DOHH2 (cell line): ENCODE results near the gene TBC1D22A.

Experiments
- H3F3A ChIP-seq: fragments of 200-600 bp; sonication (generic), shearing (Covaris generic); 2 replicates; pipeline ENCODE4 v1.6.0; 2016; ENCODE audit warnings: antibody characterized with exemption, mild to moderate bottlenecking; ENCODE audit not compliant: control insufficient read depth, insufficient read depth
- H3K27ac ChIP-seq: fragments of 200-600 bp; sonication (generic); 2 replicates; pipeline ENCODE4 v1.5.1; 2014; ENCODE audit warnings: low read depth, mild to moderate bottlenecking, low read length, moderate library complexity
- H3K27me3 ChIP-seq: fragments of 200-600 bp; sonication (generic); 2 replicates; pipeline ENCODE4 v1.6.1; 2014; ENCODE audit warnings: mild to moderate bottlenecking, low read length, mixed read lengths; ENCODE audit not compliant: control insufficient read depth
- H3K36me3 ChIP-seq: fragments of 200-600 bp; sonication (generic); 2 replicates; pipeline ENCODE4 v1.6.1; 2014; ENCODE audit warnings: mild to moderate bottlenecking, low read length, moderate library complexity, mixed read lengths; ENCODE audit not compliant: control insufficient read depth
- H3K4me1 ChIP-seq: fragments of 200-600 bp; sonication (generic); 2 replicates; pipeline ENCODE4 v1.6.1; 2014; ENCODE audit warnings: mild to moderate bottlenecking, low read length, mixed read lengths; ENCODE audit not compliant: control insufficient read depth
- H3K4me2 ChIP-seq: fragments of 200-600 bp; sonication (generic); 2 replicates; pipeline ENCODE4 v1.6.0; 2014; ENCODE audit warnings: mild to moderate bottlenecking, low read length, moderate library complexity
- H3K4me3 ChIP-seq: fragments of 200-600 bp; sonication (generic); 2 replicates; pipeline ENCODE4 v1.5.1; 2014; ENCODE audit warnings: mild to moderate bottlenecking, low read length, mixed read lengths
- H3K79me2 ChIP-seq: fragments of 200-600 bp; sonication (generic); 2 replicates; pipeline ENCODE4 v1.6.1; 2014; ENCODE audit warnings: mild to moderate bottlenecking, low read length, mixed read lengths; ENCODE audit not compliant: control insufficient read depth
- H3K9me2 ChIP-seq: fragments of 200-600 bp; sonication (generic); replicated peaks from 2 replicates; pipeline ENCODE4 v1.6.1; 2014; ENCODE audit warnings: mild to moderate bottlenecking, low read length, mixed read lengths; ENCODE audit not compliant: control insufficient read depth
- H3K9me3 ChIP-seq: fragments of 200-600 bp; sonication (generic); 2 replicates; pipeline ENCODE4 v1.6.1; 2014; ENCODE audit warnings: antibody characterized with exemption, low read length, mixed read lengths; ENCODE audit not compliant: control insufficient read depth, insufficient read depth
- H4K20me1 ChIP-seq: fragments of 200-600 bp; sonication (generic); 2 replicates; pipeline ENCODE4 v1.6.0; 2014; ENCODE audit warnings: low read depth, mild to moderate bottlenecking, antibody characterized with exemption, low read length, moderate library complexity; ENCODE audit not compliant: control insufficient read depth, insufficient read depth
- EZH2phosphoT487 ChIP-seq: fragments of 200-600 bp; sonication (generic); IDR thresholded peaks from 2 replicates; pipeline ENCODE4 v1.6.1; 2017; ENCODE audit warnings: borderline replicate concordance, mild to moderate bottlenecking, antibody characterized with exemption, low read length, moderate library complexity, mixed read lengths
- TF ChIP-seq, protein P1 (sequence below): fragments of 200-600 bp; sonication (generic); IDR thresholded peaks from one replicate; pipeline ENCODE4 v1.5.1; 2014; ENCODE audit warnings: antibody characterized with exemption, mild to moderate bottlenecking, low read depth, low read length; ENCODE audit not compliant: poor library complexity, severe bottlenecking

TBC1D22A gene

GRCh38 chr22:46740910-46741780 lies 21.3 kb upstream of the TBC1D22A start:
- no peaks in the 10 kb centered on the region for H3K9me2 ChIP-seq
- no peaks in the 10 kb centered on the region for H4K20me1 ChIP-seq
- 0 out of 2 replicates have a peak, but pooled peaks cover 2% of the 10 kb centered on the region for H3K27me3 ChIP-seq
- no peaks in the 10 kb centered on the region; the same call in 1 of the 2 replicates for H3K9me3 ChIP-seq
- H3K27ac ChIP-seq = no peak overlapping the region
- TF ChIP-seq EZH2phosphoT487 = no peak
- H3K36me3 ChIP-seq = no peaks in the 10 kb centered on the region
- peaks cover 14% of the 10 kb centered on the region for H3K79me2 ChIP-seq
- H3K4me2 ChIP-seq = no peak overlapping the region
- peaks cover 21% of the 10 kb centered on the region for H3K4me1 ChIP-seq
- no peak overlapping the region for H3K4me3 ChIP-seq
- H3F3A ChIP-seq = no peaks in the 10 kb centered on the region

DNA sequence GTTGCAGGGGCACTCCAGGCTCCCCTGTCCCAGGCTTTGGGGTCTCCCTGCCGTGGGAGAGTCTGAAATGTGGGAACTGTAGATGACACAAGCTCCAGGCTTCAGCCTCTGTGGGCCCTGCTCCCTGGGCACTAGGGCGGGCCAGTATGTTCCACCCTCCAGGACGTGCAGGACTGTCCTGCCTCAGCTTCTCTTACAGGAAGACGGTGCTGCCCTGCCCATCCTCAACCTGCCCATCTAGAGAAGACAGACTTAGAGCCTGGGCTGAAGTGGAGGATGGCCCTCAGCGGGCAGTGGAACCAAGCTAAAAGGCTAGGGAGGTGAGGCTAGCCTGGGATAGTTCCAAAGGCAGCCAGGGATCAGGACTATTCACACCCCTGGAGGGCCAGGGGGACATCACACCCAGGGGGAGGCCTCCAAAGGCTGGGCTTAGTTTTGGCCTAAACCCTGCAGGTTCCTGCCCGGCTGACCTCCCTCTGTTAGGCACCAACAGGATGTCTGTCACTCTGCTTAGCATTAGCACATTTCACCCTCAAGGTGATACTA lies 20.4 kb upstream of the TBC1D22A start:
- Histone ChIP-seq H3F3A (no peaks in the 10 kb centered on the region), H3K4me3 (no peak overlapping the region), H3K36me3 (no peaks in the 10 kb centered on the region), H3K27me3 (0 out of 2 replicates have a peak, but pooled peaks cover 9% of the 10 kb centered on the region), H3K4me2 (no peak overlapping the region), H3K79me2 (peaks cover 5% of the 10 kb centered on the region), H3K9me3 (no peaks in the 10 kb centered on the region; the same call in 1 of the 2 replicates), H3K9me2 (no peaks in the 10 kb centered on the region), H4K20me1 (no peaks in the 10 kb centered on the region), H3K4me1 (peaks cover 12% of the 10 kb centered on the region), H3K27ac (no peak overlapping the region)
- TF ChIP-seq EZH2phosphoT487 = no peak
- TF ChIP-seq, protein P1, sequence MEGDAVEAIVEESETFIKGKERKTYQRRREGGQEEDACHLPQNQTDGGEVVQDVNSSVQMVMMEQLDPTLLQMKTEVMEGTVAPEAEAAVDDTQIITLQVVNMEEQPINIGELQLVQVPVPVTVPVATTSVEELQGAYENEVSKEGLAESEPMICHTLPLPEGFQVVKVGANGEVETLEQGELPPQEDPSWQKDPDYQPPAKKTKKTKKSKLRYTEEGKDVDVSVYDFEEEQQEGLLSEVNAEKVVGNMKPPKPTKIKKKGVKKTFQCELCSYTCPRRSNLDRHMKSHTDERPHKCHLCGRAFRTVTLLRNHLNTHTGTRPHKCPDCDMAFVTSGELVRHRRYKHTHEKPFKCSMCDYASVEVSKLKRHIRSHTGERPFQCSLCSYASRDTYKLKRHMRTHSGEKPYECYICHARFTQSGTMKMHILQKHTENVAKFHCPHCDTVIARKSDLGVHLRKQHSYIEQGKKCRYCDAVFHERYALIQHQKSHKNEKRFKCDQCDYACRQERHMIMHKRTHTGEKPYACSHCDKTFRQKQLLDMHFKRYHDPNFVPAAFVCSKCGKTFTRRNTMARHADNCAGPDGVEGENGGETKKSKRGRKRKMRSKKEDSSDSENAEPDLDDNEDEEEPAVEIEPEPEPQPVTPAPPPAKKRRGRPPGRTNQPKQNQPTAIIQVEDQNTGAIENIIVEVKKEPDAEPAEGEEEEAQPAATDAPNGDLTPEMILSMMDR = no peak

DNA sequence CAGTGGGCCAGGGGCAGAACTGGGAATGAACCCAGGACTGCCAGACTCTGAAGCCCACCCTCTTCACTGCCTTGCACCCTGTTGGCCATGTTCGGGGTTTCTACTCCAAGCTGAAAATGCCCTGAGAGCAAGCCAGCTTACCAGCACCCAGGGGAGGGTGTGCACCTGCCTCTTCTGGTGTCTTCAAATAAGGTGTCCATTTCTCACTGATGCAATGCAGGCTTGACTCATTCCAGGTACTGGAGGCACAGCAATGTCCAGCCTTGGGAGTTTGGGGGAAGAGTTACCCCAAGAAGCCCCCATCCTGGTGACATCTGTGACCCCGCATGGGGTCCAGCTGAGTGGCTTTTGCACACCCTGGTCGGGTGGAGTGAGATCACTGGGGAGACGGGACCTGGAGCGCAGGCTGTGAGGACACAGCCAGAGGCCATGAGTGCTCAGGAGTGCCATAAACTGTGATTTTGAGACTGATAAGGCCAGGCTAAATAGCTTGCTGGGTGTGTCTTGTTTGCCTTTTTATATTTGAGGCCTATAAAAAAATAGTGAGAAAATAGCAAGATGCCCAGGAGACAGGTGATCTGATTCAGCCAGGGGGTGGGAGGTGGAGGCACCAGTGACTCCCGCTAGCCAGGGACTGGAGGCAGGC lies 19.8 kb upstream of the TBC1D22A start:
- no peaks in the 10 kb centered on the region for H3K36me3 ChIP-seq
- TF ChIP-seq, protein P1 = no peak
- no peak for TF ChIP-seq EZH2phosphoT487
- H3K27me3 ChIP-seq = 0 out of 2 replicates have a peak, but pooled peaks cover 9% of the 10 kb centered on the region
- H3F3A ChIP-seq = no peaks in the 10 kb centered on the region
- H3K4me1 ChIP-seq = peaks cover 10% of the 10 kb centered on the region
- no peaks in the 10 kb centered on the region for H3K79me2 ChIP-seq
- no peak overlapping the region for H3K27ac ChIP-seq
- no peak overlapping the region for H3K4me3 ChIP-seq
- H3K4me2 ChIP-seq = no peak overlapping the region
- H3K9me3 ChIP-seq = no peaks in the 10 kb centered on the region; the same call in 1 of the 2 replicates
- H4K20me1 ChIP-seq = no peaks in the 10 kb centered on the region
- H3K9me2 ChIP-seq = no peaks in the 10 kb centered on the region
